ENCODE results near the gene LRRC1.
"Not testable (repeated sequence)": the region's sequence is repeated elsewhere in the genome, so short reads cannot be mapped to it uniquely, and the experiment has no call there.

LRRC1 gene

GRCh38 chr6:53794720-53795339, at the start of gene LRRC1:
Gene LRRC1 (plus strand): TSS chr6:53795005. CDS start chr6:53795257, 252 bp downstream.
- DNase-seq, result peak; percentile 81

GRCh38 chr6:53746442-53747103, 48.2 kb upstream of the LRRC1 start:
- no peak for DNase-seq

- no peak for DNase-seq
Observed at GRCh38 chr6:53750052-53750650, 44.7 kb upstream of the LRRC1 start.

GRCh38 chr6:53751417-53751816, 43.4 kb upstream of the LRRC1 start:
- no peak for DNase-seq

- DNase-seq, result no peak
Observed at GRCh38 chr6:53752440-53752839, 42.4 kb upstream of the LRRC1 start.

GRCh38 chr6:53752856-53753255, 41.9 kb upstream of the LRRC1 start:
- no peak for DNase-seq

GRCh38 chr6:53754330-53754729, 40.5 kb upstream of the LRRC1 start:
- DNase-seq, result no peak

- no peak for DNase-seq
Observed at GRCh38 chr6:53756396-53756795, 38.4 kb upstream of the LRRC1 start.

- DNase-seq, result no peak
Observed at GRCh38 chr6:53758496-53758895, 36.3 kb upstream of the LRRC1 start.

GRCh38 chr6:53761036-53761435, 33.8 kb upstream of the LRRC1 start:
- DNase-seq, result no peak

- no peak for DNase-seq
Observed at GRCh38 chr6:53765270-53765669, 29.5 kb upstream of the LRRC1 start.

- no peak for DNase-seq
Observed at GRCh38 chr6:53766930-53767329, 27.9 kb upstream of the LRRC1 start.

- no peak for DNase-seq
Observed at GRCh38 chr6:53767941-53768340, 26.9 kb upstream of the LRRC1 start.

- DNase-seq, result no peak
Observed at GRCh38 chr6:53768636-53769035, 26.2 kb upstream of the LRRC1 start.

- no peak for DNase-seq
Observed at GRCh38 chr6:53770780-53771249, 24.0 kb upstream of the LRRC1 start.

GRCh38 chr6:53771785-53772624, 22.8 kb upstream of the LRRC1 start:
- DNase-seq, result no peak

GRCh38 chr6:53773044-53773696, 21.6 kb upstream of the LRRC1 start:
- no peak for DNase-seq

- DNase-seq, result not testable (repeated sequence)
Observed at GRCh38 chr6:53776152-53776551, 18.7 kb upstream of the LRRC1 start.

- DNase-seq, result not testable (repeated sequence)
Observed at GRCh38 chr6:53784991-53785390, 9.8 kb upstream of the LRRC1 start.

- no peak for DNase-seq
Observed at GRCh38 chr6:53786832-53787231, 8.0 kb upstream of the LRRC1 start.

GRCh38 chr6:53790886-53791285, 3.9 kb upstream of the LRRC1 start:
- DNase-seq, result no peak

- no peak for DNase-seq
Observed at GRCh38 chr6:53792016-53792415, 2.8 kb upstream of the LRRC1 start.

- DNase-seq, result no peak
Observed at GRCh38 chr6:53792973-53793317, 1.9 kb upstream of the LRRC1 start.
